Stomach (tissue), 4 donors: ENCODE results near the gene CCR1.

Source experiments
- EP300 ChIP-seq: sonication (generic); formaldehyde crosslinking; IDR thresholded peaks from one replicate; pipeline ENCODE4 v1.6.1; 2017; ENCODE audit warnings: antibody characterized with exemption
- POLR2A ChIP-seq, 4 donors: fragments of 450-650 bp; IDR thresholded peaks; one replicate each; pipeline ENCODE4 v1.6.1; 2016; ENCODE audit warnings: antibody characterized with exemption in 4 of 4, control low read depth in 2 of 4, mild to moderate bottlenecking in 1 of 4, moderate library complexity in 1 of 4
- POLR2AphosphoS5 ChIP-seq, 3 donors: sonication (generic); formaldehyde crosslinking; IDR thresholded peaks; one replicate each; pipeline ENCODE4 v1.6.1; 2016; ENCODE audit warnings: antibody characterized with exemption in 3 of 3
- TF ChIP-seq, protein P1 (sequence below), 7 experiments: fragments of 450-650 bp in 4 of 7; fragments of 200-600 bp in 3 of 7; sonication (generic) in 3 of 7; IDR thresholded peaks; one replicate each; pipeline ENCODE4 v1.5.1; 2016 to 2019; ENCODE audit warnings: antibody characterized with exemption in 7 of 7, control low read depth in 2 of 7, mild to moderate bottlenecking in 1 of 7

GRCh38 chr3:46231323-46231722 is 23.2 kb upstream of the CCR1 start:
- TF ChIP-seq, protein P1, sequence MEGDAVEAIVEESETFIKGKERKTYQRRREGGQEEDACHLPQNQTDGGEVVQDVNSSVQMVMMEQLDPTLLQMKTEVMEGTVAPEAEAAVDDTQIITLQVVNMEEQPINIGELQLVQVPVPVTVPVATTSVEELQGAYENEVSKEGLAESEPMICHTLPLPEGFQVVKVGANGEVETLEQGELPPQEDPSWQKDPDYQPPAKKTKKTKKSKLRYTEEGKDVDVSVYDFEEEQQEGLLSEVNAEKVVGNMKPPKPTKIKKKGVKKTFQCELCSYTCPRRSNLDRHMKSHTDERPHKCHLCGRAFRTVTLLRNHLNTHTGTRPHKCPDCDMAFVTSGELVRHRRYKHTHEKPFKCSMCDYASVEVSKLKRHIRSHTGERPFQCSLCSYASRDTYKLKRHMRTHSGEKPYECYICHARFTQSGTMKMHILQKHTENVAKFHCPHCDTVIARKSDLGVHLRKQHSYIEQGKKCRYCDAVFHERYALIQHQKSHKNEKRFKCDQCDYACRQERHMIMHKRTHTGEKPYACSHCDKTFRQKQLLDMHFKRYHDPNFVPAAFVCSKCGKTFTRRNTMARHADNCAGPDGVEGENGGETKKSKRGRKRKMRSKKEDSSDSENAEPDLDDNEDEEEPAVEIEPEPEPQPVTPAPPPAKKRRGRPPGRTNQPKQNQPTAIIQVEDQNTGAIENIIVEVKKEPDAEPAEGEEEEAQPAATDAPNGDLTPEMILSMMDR (IDR thresholded peaks at IDR 0.05), result no peak
- TF ChIP-seq POLR2A (IDR thresholded peaks at IDR 0.05), result no peak
- TF ChIP-seq POLR2AphosphoS5 (IDR thresholded peaks at IDR 0.05), result no peak
- TF ChIP-seq EP300, result no peak
